DND-41 (cell line): ENCODE measurements around the gene SGIP1.

ENCODE experiments used
- EZH2 ChIP-seq: IDR thresholded peaks from 3 replicates; pipeline ENCODE4 v1.6.1; 2012; ENCODE audit warnings: borderline replicate concordance, low read depth, mild to moderate bottlenecking, moderate library complexity, low read length, inconsistent platforms; ENCODE audit not compliant: severe bottlenecking
- TF ChIP-seq, protein P1 (sequence below): IDR thresholded peaks from 2 replicates; pipeline ENCODE4 v1.5.1; 2012; ENCODE audit warnings: borderline replicate concordance, low read length, moderate library complexity, mild to moderate bottlenecking; ENCODE audit not compliant: poor library complexity, severe bottlenecking; ENCODE audit errors: extremely low read depth

DNA sequence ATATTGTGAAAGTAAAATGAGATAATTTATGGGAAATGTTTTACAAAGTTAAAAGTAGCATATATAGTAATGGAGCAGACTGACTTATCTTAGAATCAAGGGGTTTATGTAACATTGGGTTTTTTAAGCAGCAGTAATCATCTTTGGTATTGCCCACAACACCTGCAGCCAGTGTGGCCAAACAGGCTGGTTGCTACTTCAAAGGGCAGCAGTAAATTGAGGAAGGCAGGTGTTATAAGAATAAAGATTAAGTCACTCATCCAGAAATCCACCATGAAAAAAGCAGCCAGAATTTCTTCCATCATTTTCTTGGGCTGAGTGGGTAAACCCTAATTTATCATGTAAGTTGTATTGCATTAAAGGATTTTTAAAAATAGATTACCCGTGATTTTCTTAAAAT is 235.0 kb downstream of the SGIP1 start:
- TF ChIP-seq, protein P1, sequence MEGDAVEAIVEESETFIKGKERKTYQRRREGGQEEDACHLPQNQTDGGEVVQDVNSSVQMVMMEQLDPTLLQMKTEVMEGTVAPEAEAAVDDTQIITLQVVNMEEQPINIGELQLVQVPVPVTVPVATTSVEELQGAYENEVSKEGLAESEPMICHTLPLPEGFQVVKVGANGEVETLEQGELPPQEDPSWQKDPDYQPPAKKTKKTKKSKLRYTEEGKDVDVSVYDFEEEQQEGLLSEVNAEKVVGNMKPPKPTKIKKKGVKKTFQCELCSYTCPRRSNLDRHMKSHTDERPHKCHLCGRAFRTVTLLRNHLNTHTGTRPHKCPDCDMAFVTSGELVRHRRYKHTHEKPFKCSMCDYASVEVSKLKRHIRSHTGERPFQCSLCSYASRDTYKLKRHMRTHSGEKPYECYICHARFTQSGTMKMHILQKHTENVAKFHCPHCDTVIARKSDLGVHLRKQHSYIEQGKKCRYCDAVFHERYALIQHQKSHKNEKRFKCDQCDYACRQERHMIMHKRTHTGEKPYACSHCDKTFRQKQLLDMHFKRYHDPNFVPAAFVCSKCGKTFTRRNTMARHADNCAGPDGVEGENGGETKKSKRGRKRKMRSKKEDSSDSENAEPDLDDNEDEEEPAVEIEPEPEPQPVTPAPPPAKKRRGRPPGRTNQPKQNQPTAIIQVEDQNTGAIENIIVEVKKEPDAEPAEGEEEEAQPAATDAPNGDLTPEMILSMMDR: no peak
- no peak for TF ChIP-seq EZH2
